Natural killer cell (primary cell): ENCODE data around the gene FAT1. TPM values are rescaled to one million over a fixed set of nuclear protein-coding genes. Genes with fewer than 3 reads are reported as not detected.

Experiments
- ATAC-seq, 3 donors: fragments of 150-1000 bp in 2 of 3; fragments of 200-7000 bp in 1 of 3; cut with Tn5 transposase; 1 replicate in 1 of 3; 2 replicates in 2 of 3; pipeline ENCODE4 v1.10.0; 2021; ENCODE audit warnings: mild to moderate bottlenecking in 2 of 3, moderate library complexity in 2 of 3
- DNase-seq, 2 donors: peaks; one replicate each; pipeline versions ENCODE4 v3.0.0 to v3.0.0-alpha.2; 2013 to 2021; ENCODE audit warnings: mixed read lengths in 1 of 2
- H3K27ac ChIP-seq: one replicate; pipeline ENCODE4 v1.5.1; 2013; ENCODE audit warnings: mild to moderate bottlenecking, low read length
- H3K27me3 ChIP-seq: one replicate; pipeline ENCODE4 v1.6.1; 2013; ENCODE audit warnings: low read length; ENCODE audit not compliant: control insufficient read depth, insufficient read depth
- H3K36me3 ChIP-seq: one replicate; pipeline ENCODE4 v1.6.1; 2013; ENCODE audit warnings: low read length; ENCODE audit not compliant: control insufficient read depth, insufficient read depth
- H3K4me1 ChIP-seq: one replicate; pipeline ENCODE4 v1.6.1; 2013; ENCODE audit warnings: low read length; ENCODE audit not compliant: control insufficient read depth, insufficient read depth
- H3K4me3 ChIP-seq: one replicate; pipeline ENCODE4 v1.5.1; 2013; ENCODE audit warnings: low read length
- H3K9me3 ChIP-seq: one replicate; pipeline ENCODE4 v1.6.1; 2013; ENCODE audit warnings: low read length; ENCODE audit not compliant: control insufficient read depth, insufficient read depth
- H3K27ac Mint-ChIP-seq, 2 donors: one replicate each; pipeline ENCODE4 v1.8.0; 2022; ENCODE audit warnings: mild to moderate bottlenecking in 2 of 2, mixed read lengths in 2 of 2, moderate library complexity in 1 of 2
- H3K27me3 Mint-ChIP-seq, 2 donors: one replicate each; pipeline ENCODE4 v1.8.0; 2022; ENCODE audit warnings: low read depth in 2 of 2, mixed read lengths in 2 of 2
- H3K36me3 Mint-ChIP-seq: one replicate; pipeline ENCODE4 v1.8.0; 2022; ENCODE audit warnings: mixed read lengths
- H3K4me1 Mint-ChIP-seq, 2 donors: one replicate each; pipeline ENCODE4 v1.8.0; 2022; ENCODE audit warnings: mixed read lengths in 2 of 2
- H3K4me3 Mint-ChIP-seq: one replicate; pipeline ENCODE4 v1.8.0; 2022; ENCODE audit warnings: mild to moderate bottlenecking, moderate library complexity, mixed read lengths
- H3K9me3 Mint-ChIP-seq, 2 donors: one replicate each; pipeline ENCODE4 v1.8.0; 2022; ENCODE audit warnings: mixed read lengths in 2 of 2
- WGBS: methylation state at CpG from one replicate; pipeline ENCODE4 v1.1.7; 2013; ENCODE audit warnings: missing lambda C conversion rate; ENCODE audit not compliant: insufficient coverage; 5-methylcytosine and 5-hydroxymethylcytosine counted together
- intact Hi-C: fragments of 100-400 bp; cut with micrococcal nuclease; formaldehyde crosslinking; loops from one replicate; pipeline ENCODE4 v1.14.2; 2022
- total RNA-seq, 4 donors: library from RNA; stranded (reverse); fragments of 120-200 nt in 1 of 4; gene quantifications; one replicate each; pipeline versions ENCODE4 v1.2.3 to v1.2.4, GENCODE V29; 2013 to 2022
- TF ChIP-seq, protein P1 (sequence below): fragments of 200-600 bp; IDR thresholded peaks from one replicate; pipeline ENCODE4 v1.8.0; 2022; ENCODE audit warnings: antibody characterized with exemption

FAT1 gene
- total RNA-seq, 3 donors from 2014 or later (not counting 1 experiment from before 2014, with no cell fraction given): not detected

DNA sequence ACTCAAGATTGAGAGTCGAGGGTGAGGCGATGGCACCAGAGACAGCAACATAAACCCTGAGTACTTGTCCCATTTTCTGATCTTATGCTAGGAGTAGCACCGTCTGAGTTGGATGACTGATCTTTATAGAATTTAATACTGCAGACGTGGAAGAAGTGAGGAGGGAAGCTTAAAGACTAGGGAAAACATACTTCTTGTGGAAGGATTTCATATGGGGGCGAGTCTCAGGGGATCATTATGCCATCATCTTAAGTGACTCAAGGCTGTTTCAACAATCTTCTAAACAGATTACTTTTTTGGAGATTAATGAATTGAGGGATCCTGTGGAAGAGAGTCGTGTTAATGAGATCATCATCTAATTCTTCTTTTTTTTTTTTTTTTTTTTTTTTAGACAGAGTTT is 17.2 kb upstream of the FAT1 start:
- Histone ChIP-seq H3K27me3 (no peaks in the 10 kb centered on the region), H3K36me3 (no peaks in the 10 kb centered on the region), H3K27ac (no peak overlapping the region), H3K4me1 (no peaks in the 10 kb centered on the region), H3K4me3 (no peak overlapping the region), H3K9me3 (no peaks in the 10 kb centered on the region)
- no peaks in the 10 kb centered on the region for H3K36me3 Mint-ChIP-seq
- TF ChIP-seq, protein P1, sequence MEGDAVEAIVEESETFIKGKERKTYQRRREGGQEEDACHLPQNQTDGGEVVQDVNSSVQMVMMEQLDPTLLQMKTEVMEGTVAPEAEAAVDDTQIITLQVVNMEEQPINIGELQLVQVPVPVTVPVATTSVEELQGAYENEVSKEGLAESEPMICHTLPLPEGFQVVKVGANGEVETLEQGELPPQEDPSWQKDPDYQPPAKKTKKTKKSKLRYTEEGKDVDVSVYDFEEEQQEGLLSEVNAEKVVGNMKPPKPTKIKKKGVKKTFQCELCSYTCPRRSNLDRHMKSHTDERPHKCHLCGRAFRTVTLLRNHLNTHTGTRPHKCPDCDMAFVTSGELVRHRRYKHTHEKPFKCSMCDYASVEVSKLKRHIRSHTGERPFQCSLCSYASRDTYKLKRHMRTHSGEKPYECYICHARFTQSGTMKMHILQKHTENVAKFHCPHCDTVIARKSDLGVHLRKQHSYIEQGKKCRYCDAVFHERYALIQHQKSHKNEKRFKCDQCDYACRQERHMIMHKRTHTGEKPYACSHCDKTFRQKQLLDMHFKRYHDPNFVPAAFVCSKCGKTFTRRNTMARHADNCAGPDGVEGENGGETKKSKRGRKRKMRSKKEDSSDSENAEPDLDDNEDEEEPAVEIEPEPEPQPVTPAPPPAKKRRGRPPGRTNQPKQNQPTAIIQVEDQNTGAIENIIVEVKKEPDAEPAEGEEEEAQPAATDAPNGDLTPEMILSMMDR: no peak
- no peak overlapping the region for H3K4me3 Mint-ChIP-seq
- no peaks in the 10 kb centered on the region for H3K27me3 Mint-ChIP-seq
- no peak overlapping the region for H3K27ac Mint-ChIP-seq
- ATAC-seq (no peak), DNase-seq (no peak)
- H3K4me1 Mint-ChIP-seq: no peaks in the 10 kb centered on the region
- intact Hi-C loops: no loop called here
- peaks cover 5 to 10% of the 10 kb centered on the region in 2 donors for H3K9me3 Mint-ChIP-seq
- 76% methylated on average over 5 of the region's 6 CpGs for WGBS

DNA sequence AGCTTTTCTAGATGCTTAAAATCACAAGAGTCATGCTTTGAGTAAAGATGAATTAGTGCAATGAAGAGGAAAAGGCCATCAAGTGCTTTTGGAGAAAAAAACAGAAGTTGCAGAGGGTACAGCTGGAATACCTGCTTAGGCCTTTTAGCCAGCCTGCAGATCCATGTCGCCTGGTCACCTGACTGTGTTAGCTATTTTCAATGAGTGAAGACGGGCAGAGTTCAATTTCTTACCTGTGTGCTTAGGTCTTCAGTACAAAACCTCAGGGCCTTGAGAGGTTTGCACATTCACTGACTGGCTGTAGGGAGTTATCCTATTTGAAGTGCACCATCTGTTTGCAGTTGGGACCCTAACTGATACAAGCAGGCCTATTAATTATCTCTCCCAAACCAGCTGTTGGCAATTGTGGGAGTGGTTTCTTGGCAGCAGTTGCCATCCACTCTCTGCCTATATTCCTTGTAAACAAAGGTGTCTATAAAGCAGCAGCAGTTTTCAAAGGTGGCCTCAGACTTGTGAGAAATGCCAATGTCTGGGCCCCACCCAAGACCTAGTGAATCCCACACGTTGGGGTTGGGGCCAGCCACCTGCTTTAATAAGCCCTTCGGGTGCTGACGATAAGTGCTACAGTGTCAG is 16.3 kb upstream of the FAT1 start:
- H3K4me3 ChIP-seq: no peak overlapping the region
- intact Hi-C loops: no loop called here
- H3K36me3 ChIP-seq: no peaks in the 10 kb centered on the region
- DNase-seq: no peak
- ATAC-seq: no peak
- TF ChIP-seq, protein P1: no peak
- no peak overlapping the region for H3K27ac ChIP-seq
- no peaks in the 10 kb centered on the region for H3K27me3 ChIP-seq
- H3K4me1 Mint-ChIP-seq: no peaks in the 10 kb centered on the region
- H3K4me3 Mint-ChIP-seq: no peak overlapping the region
- H3K4me1 ChIP-seq: no peaks in the 10 kb centered on the region
- WGBS: 89% methylated on average over 5 of the region's 5 CpGs
- H3K9me3 ChIP-seq: no peaks in the 10 kb centered on the region
- H3K27me3 Mint-ChIP-seq: no peaks in the 10 kb centered on the region
- H3K36me3 Mint-ChIP-seq: no peaks in the 10 kb centered on the region
- no peak overlapping the region for H3K27ac Mint-ChIP-seq
- H3K9me3 Mint-ChIP-seq: peaks cover 5 to 8% of the 10 kb centered on the region in 2 donors

DNA sequence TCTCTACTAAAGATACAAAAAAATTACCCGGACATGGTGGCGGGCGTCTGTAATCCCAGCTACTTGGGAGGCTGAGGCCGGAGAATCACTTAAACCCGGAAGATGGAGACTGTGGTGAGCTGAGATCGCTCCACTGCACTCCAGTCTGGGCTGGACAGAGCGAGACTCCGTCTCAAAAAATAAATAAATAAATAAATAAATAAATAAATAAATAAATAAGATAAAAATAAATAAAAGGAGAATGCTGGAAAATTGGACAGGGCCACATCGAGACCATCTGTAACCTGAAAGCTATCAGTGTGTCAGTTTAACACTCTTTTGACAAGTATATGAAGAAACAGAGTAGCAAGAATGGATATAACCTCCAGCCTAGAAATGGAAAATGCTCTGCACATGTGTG is 15.7 kb upstream of the FAT1 start:
- no peak overlapping the region for H3K27ac ChIP-seq
- no peaks in the 10 kb centered on the region for H3K9me3 ChIP-seq
- Mint-ChIP-seq H3K27me3 (no peaks in the 10 kb centered on the region), H3K27ac (no peak overlapping the region), H3K4me1 (no peaks in the 10 kb centered on the region), H3K36me3 (no peaks in the 10 kb centered on the region), H3K4me3 (no peak overlapping the region), H3K9me3 (peaks cover 5 to 8% of the 10 kb centered on the region in 2 donors)
- intact Hi-C loops: no loop called here
- WGBS: 99% methylated on average over 6 of the region's 9 CpGs
- no peaks in the 10 kb centered on the region for H3K36me3 ChIP-seq
- TF ChIP-seq, protein P1: no peak
- no peaks in the 10 kb centered on the region for H3K4me1 ChIP-seq
- no peak overlapping the region for H3K4me3 ChIP-seq
- no peak for DNase-seq
- H3K27me3 ChIP-seq: no peaks in the 10 kb centered on the region
- ATAC-seq: no peak

DNA sequence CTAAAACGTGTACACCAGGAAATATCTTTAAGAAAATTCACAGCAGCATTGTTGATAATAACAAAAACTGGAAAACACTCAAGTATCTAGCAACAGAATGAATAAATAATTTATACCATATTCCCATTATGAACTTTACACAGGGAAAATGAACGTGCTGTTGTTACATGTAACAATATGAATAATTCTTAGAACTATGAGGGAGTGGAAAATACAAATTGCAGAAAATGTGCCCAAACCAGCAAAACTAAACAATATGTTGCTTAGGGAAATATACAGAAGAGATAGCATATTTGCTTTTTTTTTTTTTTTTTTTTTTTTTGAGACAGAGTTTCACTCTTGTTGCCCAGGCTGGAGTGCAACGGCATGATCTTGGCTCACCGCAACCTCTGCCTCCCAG is 14.8 kb upstream of the FAT1 start:
- TF ChIP-seq, protein P1: no peak
- WGBS: 100% methylated on average over 2 of the region's 4 CpGs
- H3K27me3 ChIP-seq: no peaks in the 10 kb centered on the region
- Mint-ChIP-seq H3K4me1 (no peaks in the 10 kb centered on the region), H3K9me3 (peaks cover 8% of the 10 kb centered on the region in 2 donors), H3K4me3 (no peak overlapping the region), H3K27ac (no peak overlapping the region), H3K27me3 (no peaks in the 10 kb centered on the region), H3K36me3 (no peaks in the 10 kb centered on the region)
- no peaks in the 10 kb centered on the region for H3K4me1 ChIP-seq
- ATAC-seq (no peak), DNase-seq (no peak)
- H3K4me3 ChIP-seq: no peak overlapping the region
- no peak overlapping the region for H3K27ac ChIP-seq
- H3K36me3 ChIP-seq: no peaks in the 10 kb centered on the region
- intact Hi-C loops: no loop called here
- H3K9me3 ChIP-seq: no peaks in the 10 kb centered on the region
